ENCODE results near the gene USP7. TPM values are rescaled to one million over a fixed set of nuclear protein-coding genes. Genes with fewer than 3 reads are reported as not detected.
A peak's percentile ranks its signal among the peaks of the same experiment; 100 is the strongest.
"Not testable (repeated sequence)": the region's sequence is repeated elsewhere in the genome, so short reads cannot be mapped to it uniquely, and the experiment has no call there.

USP7 gene
- total RNA-seq, 2 experiments from 2014 or later = 162 to 166 TPM

DNA sequence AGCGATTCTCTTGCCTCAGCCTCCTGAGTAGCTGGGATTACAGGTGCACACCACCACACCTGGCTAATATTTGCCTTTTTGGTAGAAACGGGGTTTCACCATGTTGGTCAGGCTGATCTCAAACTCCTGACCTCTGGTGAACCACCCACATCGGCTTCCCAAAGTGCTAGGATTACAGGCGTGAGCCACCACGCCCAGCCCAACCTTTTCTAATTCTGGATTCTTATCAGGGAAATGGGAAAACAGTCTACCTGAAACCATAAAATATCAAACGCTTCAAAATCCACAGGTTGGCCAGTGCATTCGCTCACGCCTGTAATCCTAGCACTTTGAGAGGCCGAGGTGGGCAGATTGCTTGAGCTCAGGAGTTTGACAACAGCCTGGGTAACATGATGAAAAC, 4.3 kb upstream of the USP7 start:
- not testable (repeated sequence) for H3K4me1 Mint-ChIP-seq; H3K4me3 Mint-ChIP-seq; H3K36me3 Mint-ChIP-seq (ENCODE audit: low read depth); H3K9me3 Mint-ChIP-seq; H3K27ac Mint-ChIP-seq; DNase-seq
- ChIA-PET POLR2A (interaction anchor here (0.6 kb wide), 1 partner anchor 64 kb away, joined by 4 read pairs; no protein-coding TSS in a partner anchor), CTCF (interaction anchor here (1.8 kb wide), 1 partner anchor 41 kb away, joined by 13 read pairs; no protein-coding TSS in a partner anchor)
- peaks cover 14% of the 10 kb centered on the region for H3K27me3 Mint-ChIP-seq

DNA sequence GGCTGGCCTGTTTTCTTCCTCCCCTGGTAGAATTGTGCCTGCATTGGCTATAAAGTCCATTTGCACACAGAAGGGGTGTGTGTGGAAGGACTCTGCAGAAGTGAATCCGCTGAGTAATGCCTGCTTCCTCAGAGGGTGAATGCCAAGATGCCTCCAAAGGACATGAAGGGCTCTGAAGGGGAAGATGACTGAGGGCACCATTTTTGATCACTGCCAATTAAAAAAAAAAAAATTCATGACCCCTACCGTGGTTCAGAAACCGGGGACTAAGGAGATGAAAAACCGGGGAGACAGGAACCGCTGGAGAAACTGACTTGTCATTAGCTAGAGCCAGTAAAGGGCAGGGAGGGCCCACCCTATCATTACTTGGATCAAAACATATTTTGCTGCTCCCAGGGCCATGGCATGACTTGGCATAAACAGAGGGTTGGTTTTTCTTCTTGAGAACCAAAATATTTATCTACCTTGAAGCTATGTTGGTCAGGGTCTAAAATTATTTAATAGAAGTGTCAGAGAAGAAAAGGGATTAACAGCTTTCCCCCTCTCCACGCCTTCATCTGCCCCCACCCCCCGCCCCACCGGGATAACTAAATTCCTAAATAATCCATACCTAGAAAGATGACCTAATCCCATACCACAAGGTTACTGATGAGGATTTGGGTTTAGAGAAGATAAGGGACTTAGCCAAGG, 3.6 kb upstream of the USP7 start:
- peaks cover 9% of the 10 kb centered on the region for H3K4me1 Mint-ChIP-seq
- peaks cover 3% of the 10 kb centered on the region for H3K36me3 Mint-ChIP-seq (ENCODE audit: low read depth)
- no peaks in the 10 kb centered on the region for H3K9me3 Mint-ChIP-seq
- H3K4me3 Mint-ChIP-seq = no peak overlapping the region
- no peak overlapping the region for H3K27ac Mint-ChIP-seq
- CTCF ChIA-PET = interaction anchor here (1.8 kb wide), 1 partner anchor 42 kb away, joined by 13 read pairs; no protein-coding TSS in a partner anchor
- H3K27me3 Mint-ChIP-seq = peaks cover 12% of the 10 kb centered on the region
- POLR2A ChIA-PET = interaction anchor here (0.6 kb wide), 1 partner anchor 65 kb away, joined by 4 read pairs; no protein-coding TSS in a partner anchor
- DNase-seq = no peak

DNA sequence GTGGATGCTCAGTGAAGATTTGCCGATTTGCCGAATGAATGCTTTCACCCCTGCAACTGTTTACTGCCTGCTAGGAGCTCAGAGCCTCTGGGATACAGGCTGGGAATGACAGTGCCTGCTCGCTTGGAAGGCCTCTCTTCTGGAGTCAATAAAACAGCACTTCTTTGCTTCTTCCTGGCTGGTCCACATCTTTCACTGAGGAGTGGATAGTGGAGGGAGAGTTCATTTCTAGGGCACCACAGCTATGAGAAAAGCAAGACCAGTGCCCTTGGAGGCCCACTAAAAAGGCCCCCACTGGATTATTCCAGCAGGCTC, 3.1 kb upstream of the USP7 start:
- Mint-ChIP-seq H3K27ac (no peak overlapping the region), H3K27me3 (peaks cover 11% of the 10 kb centered on the region), H3K9me3 (no peaks in the 10 kb centered on the region), H3K36me3 (ENCODE audit: low read depth) (peaks cover 8% of the 10 kb centered on the region), H3K4me3 (no peak overlapping the region), H3K4me1 (peaks cover 14% of the 10 kb centered on the region)
- POLR2A ChIA-PET = no interaction called here
- DNase-seq = no peak
- CTCF ChIA-PET = interaction anchor here (1.8 kb wide), 1 partner anchor 42 kb away, joined by 13 read pairs; no protein-coding TSS in a partner anchor

DNA sequence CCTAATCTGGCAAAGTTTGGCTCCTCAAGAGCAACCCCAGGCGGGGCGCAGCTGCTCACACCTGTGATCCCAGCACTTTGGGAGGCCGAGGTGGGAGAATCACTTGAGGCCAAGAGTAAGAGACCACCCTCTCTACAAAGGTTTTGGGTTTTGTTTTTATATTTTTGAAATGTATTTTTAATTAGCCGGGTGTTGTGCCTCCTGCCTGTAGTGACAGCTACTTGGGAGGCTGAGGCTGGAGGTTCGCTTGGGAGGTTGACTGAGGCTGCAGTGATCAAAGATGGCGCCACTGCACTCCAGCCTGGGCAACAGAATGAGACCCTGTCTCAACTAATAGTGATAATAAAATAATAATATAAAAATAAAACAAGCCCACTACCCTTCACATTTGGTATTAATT, 756 bp upstream of the USP7 start:
- Mint-ChIP-seq H3K27me3 (peaks cover 7% of the 10 kb centered on the region), H3K9me3 (no peaks in the 10 kb centered on the region), H3K4me3 (peak overlapping the region; percentile 60), H3K4me1 (peaks cover 36% of the 10 kb centered on the region), H3K36me3 (ENCODE audit: low read depth) (peaks cover 12% of the 10 kb centered on the region), H3K27ac (peak overlapping the region; percentile 71)
- ChIA-PET POLR2A (interaction anchor here (0.7 to 1.8 kb wide), 10 partner anchors 17 to 128 kb away, joined by 3 to 14 read pairs (median 4); partner anchors contain the start of genes CARHSP1 and HAPSTR1), CTCF (interaction anchor here (1.1 to 1.5 kb wide), 2 partner anchors 28 to 127 kb away, joined by 3 to 5 read pairs; partner anchors contain the start of gene HAPSTR1)
- DNase-seq = no peak

DNA sequence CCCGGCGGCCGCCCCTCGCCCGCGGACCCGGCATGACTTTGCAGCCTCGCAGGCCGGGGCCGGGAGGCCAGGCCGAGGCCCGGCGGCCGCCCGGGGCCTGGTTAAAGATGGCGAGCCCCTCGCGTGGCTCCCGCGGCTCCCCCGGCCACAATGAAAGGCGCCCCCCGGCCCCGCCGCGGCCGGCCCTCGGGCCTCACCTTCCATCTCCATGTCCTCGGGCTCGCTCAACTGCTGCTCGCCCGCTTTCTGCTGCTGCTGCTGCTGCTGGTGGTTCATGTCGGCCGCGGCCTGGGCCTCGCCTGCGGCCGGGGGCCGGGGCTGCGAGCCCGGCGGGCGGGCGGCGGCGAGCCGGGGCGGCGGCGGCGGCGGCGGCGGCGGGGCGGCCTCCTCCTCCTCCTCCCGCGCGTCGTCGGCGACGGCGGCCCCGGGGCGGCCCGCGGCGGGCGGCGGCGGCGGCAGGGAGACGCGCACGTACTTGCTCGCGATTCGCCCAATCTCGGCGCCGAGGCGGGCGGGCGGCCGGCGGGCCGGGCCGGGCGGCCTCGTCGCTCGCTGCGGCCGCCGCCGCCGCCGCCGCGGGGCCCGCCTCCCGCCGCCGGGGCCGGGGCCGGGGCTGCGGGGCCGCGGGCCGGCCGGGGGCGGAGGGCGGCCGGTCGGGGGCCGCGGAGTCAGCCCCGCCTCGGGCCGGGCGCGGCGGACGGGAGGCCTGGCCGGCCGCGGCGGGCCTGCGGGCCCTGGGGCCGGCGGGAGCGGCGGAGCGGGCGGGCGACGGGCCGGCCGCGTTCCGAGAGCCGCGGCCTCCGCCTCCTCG, 491 bp downstream of the USP7 start:
- no peak for DNase-seq
- peak overlapping the region; percentile 57 for H3K27ac Mint-ChIP-seq
- CTCF ChIA-PET = interaction anchor here (1.1 to 1.5 kb wide), 2 partner anchors 27 to 128 kb away, joined by 3 to 5 read pairs; partner anchors contain the start of gene HAPSTR1
- H3K4me3 Mint-ChIP-seq = peak overlapping the region; percentile 52
- peaks cover 12% of the 10 kb centered on the region for H3K36me3 Mint-ChIP-seq (ENCODE audit: low read depth)
- H3K9me3 Mint-ChIP-seq = no peaks in the 10 kb centered on the region
- peaks cover 6% of the 10 kb centered on the region for H3K27me3 Mint-ChIP-seq
- POLR2A ChIA-PET = interaction anchor here (0.7 to 5.3 kb wide), 12 partner anchors 9 to 130 kb away, joined by 3 to 32 read pairs (median 4); partner anchors contain the start of genes CARHSP1 and HAPSTR1
- peaks cover 48% of the 10 kb centered on the region for H3K4me1 Mint-ChIP-seq

DNA sequence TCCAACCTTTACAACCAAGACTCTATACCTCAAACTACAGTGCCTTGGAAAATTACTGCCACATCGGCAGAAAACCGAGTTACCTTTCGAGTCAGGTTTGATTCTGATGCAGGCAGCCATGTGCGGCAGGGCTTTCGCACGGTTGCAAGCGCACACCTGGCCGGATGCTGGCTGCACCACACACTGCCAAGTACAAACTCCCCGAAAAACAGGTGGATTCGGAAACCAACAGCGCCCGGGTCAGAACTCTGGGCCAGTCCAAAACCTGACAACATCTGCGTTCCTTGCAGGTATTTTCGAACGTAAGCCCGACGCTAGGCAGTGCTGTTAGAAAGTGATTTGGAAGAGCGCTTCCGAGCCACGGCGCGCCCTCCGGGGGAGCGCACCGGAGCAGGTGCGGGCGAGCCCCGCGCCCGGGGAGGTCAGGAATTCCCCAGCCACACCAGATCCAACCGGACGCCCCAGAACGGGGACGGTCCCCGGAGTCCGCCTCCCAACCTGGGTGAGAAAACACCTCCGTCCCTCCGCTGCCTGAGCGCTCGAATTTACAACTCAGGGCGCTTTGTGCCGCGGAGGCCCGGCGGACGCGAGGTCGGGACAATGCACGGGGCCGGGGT, 1.2 kb downstream of the USP7 start:
- H3K4me3 Mint-ChIP-seq = peak overlapping the region; percentile 94
- ChIA-PET POLR2A (interaction anchor here (0.8 to 5.3 kb wide), 7 partner anchors 13 to 129 kb away, joined by 3 to 43 read pairs (median 4); partner anchors contain the start of genes CARHSP1 and HAPSTR1), CTCF (no interaction called here)
- peaks cover 54% of the 10 kb centered on the region for H3K4me1 Mint-ChIP-seq
- H3K27me3 Mint-ChIP-seq = peaks cover 6% of the 10 kb centered on the region
- DNase-seq = peak; percentile 64
- H3K9me3 Mint-ChIP-seq = no peaks in the 10 kb centered on the region
- peak overlapping the region; percentile 92 for H3K27ac Mint-ChIP-seq
- H3K36me3 Mint-ChIP-seq (ENCODE audit: low read depth) = peaks cover 12% of the 10 kb centered on the region

DNA sequence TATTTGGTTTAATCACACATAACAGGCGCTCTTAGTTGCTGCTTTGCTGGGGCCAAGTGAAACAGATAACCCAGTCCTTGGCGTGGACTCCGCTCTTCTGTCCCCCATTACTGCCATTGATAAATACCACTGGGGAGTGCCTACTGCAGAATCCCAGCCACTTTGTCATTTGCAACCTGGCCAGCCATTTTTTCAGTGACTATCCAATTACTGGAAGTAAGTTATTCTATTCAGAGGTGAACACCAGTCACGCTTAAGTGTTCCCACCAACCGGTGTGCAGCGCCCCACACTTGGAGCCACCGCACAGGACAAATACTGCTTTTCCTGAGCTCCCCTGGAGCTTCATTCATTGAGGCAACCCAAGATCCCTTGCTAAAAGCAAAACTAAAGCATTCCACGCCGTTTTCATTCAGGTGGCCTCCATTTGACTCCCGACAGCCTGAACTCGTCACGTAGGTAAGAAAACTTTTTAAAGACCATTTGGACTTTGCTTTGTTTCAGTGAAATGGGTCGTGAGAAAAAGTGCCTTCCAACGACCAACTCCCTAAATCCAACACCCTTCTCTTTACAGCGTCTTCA, 1.8 kb downstream of the USP7 start:
- POLR2A ChIA-PET = interaction anchor here (0.8 to 5.3 kb wide), 8 partner anchors 12 to 130 kb away, joined by 3 to 43 read pairs (median 4); partner anchors contain the start of genes CARHSP1 and HAPSTR1
- Mint-ChIP-seq H3K9me3 (no peaks in the 10 kb centered on the region), H3K4me3 (peak overlapping the region; percentile 94)

DNA sequence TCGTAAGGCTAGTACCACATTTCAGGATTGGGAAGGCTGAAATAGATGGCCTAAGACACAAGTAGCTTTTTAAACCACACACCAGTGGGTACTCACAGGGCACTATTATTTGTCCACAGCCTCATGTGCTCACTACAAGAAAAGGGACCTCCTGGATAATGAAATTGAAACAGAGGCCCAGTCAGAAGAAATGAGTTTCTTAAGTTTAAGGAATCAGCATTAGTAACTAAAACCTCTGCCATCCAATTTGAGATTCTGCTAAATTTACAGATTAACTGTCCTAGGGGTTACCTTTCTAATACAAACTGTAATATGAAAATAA, 3.0 kb downstream of the USP7 start:
- ChIA-PET POLR2A (interaction anchor here (0.7 to 5.3 kb wide), 10 partner anchors 11 to 142 kb away, joined by 3 to 43 read pairs (median 4); partner anchors contain the start of genes CARHSP1 and HAPSTR1), CTCF (interaction anchor here (1.2 to 4.9 kb wide), 2 partner anchors 24 to 48 kb away, joined by 6 to 18 read pairs; no protein-coding TSS in a partner anchor)
- no peaks in the 10 kb centered on the region for H3K9me3 Mint-ChIP-seq
- H3K4me1 Mint-ChIP-seq = peaks cover 71% of the 10 kb centered on the region
- no peaks in the 10 kb centered on the region for H3K27me3 Mint-ChIP-seq
- H3K4me3 Mint-ChIP-seq = peak overlapping the region; percentile 94
- peaks cover 14% of the 10 kb centered on the region for H3K36me3 Mint-ChIP-seq (ENCODE audit: low read depth)
- H3K27ac Mint-ChIP-seq = peak overlapping the region; percentile 91
- DNase-seq = no peak

More for the DNA sequence above, 1.8 kb downstream of the USP7 start:
- H3K27ac Mint-ChIP-seq = peak overlapping the region; percentile 92
- peaks cover 60% of the 10 kb centered on the region for H3K4me1 Mint-ChIP-seq
- H3K36me3 Mint-ChIP-seq (ENCODE audit: low read depth) = peaks cover 12% of the 10 kb centered on the region
- no peak for DNase-seq
- peaks cover 6% of the 10 kb centered on the region for H3K27me3 Mint-ChIP-seq
- CTCF ChIA-PET = interaction anchor here (0.9 to 4.9 kb wide), 2 partner anchors 12 to 25 kb away, joined by 3 to 18 read pairs; no protein-coding TSS in a partner anchor

DNA sequence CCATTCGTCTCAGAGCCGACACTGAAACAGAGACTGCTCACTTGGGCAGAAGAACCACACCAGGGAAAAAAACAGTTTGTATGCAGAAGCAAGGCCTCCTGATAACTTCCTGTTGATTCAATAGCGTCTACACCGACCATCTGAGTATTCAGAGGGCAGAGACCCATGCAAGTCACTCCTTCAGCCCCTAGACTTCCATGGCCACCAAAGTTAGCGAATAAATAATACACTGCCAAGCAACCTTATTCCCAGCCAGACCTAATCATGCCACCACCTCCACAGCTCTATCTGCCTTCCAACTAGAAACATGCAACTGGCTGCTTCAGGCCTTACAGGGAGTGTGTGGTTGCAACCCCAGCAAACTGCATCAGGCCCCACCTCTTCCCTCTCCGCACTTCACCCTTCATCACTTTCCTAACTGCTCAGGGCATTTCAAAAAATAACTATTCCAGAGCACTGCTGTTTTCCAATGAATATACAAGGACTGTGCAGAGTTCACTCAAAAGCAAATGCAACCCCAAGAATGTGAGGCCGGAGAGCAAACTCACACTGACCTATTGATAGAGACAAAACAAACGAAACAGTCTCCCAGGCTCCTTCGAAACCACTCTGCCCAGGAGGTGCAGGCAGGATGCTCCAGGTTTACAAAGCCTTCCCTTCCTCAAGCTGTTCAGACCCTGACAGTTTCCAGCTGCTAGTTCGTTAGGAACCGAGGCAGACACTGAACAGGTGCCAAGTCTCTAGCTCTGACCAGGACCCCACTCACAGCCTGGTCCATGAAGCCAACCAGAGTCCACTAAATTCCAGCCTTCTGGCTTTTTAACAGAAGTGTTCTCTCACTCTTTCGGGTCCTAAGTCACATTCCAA, 3.6 kb downstream of the USP7 start:
- DNase-seq = peak; percentile 41
- ChIA-PET POLR2A (interaction anchor here (0.9 to 5.3 kb wide), 11 partner anchors 10 to 143 kb away, joined by 3 to 43 read pairs (median 4); partner anchors contain the start of genes CARHSP1 and HAPSTR1), CTCF (interaction anchor here (1.2 to 4.9 kb wide), 2 partner anchors 24 to 49 kb away, joined by 6 to 18 read pairs; no protein-coding TSS in a partner anchor)
- Mint-ChIP-seq H3K36me3 (ENCODE audit: low read depth) (peaks cover 14% of the 10 kb centered on the region), H3K9me3 (no peaks in the 10 kb centered on the region), H3K27me3 (no peaks in the 10 kb centered on the region), H3K27ac (peak overlapping the region; percentile 91), H3K4me3 (peak overlapping the region; percentile 94), H3K4me1 (peaks cover 75% of the 10 kb centered on the region)

DNA sequence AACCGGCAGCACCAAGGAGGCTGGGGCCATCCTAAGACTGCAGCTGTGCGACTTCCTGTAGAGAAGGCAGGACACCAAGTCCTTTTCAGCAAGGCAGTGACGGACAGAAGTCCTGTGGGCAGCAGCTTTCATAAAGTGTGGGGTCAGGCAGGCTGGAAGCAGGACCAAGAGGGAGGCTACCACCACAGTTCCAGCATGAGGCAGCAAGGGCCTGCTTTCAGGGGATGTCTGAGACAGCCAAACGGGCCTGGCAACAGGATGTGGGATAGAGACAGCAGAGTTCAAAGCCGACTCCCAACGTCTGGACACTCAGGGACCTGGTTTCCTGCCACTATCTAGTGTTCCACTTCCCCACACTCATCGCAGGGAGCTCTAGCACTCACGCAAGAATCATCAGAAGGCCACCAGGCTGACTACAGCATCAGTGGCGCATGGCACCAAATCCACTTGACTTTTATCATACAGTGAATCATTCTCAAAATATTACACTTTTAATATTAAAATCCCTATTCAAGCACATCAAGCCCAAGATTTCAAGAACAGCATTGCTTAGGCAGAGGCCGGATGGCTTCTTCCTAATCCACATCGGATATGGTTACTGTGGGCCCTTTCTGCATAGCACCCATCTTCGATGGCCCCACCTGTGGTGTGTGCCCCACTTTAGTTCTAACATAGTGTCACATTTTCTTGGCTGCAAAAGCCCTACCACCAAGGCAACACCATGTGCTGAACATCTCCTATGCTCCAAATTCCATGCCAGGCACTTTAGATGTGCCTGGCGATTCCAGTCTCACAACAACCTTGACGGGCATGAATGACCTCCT, 5.2 kb downstream of the USP7 start:
- Mint-ChIP-seq H3K9me3 (no peaks in the 10 kb centered on the region), H3K4me1 (peaks cover 78% of the 10 kb centered on the region), H3K27ac (peak overlapping the region; percentile 91), H3K36me3 (ENCODE audit: low read depth) (peaks cover 14% of the 10 kb centered on the region), H3K27me3 (no peaks in the 10 kb centered on the region), H3K4me3 (peak overlapping the region; percentile 94)
- POLR2A ChIA-PET = interaction anchor here (1.0 to 5.3 kb wide), 7 partner anchors 9 to 144 kb away, joined by 3 to 43 read pairs (median 8); partner anchors contain the start of genes CARHSP1 and HAPSTR1
- DNase-seq = peak; percentile 55
- CTCF ChIA-PET = interaction anchor here (0.5 to 4.9 kb wide), 3 partner anchors 22 to 580 kb away, joined by 3 to 18 read pairs (median 4); no protein-coding TSS in a partner anchor
